Measurements from ENCODE around the gene BHMT. TPM values are rescaled to one million over a fixed set of nuclear protein-coding genes. Genes with fewer than 3 reads are reported as not detected.

Gene BHMT
- total and polyA plus RNA-seq, 11 donors: not detected

- WGBS, 4 donors: 89 to 93% (median 91%) methylated on average over 5 of the region's 5 CpGs
- no peaks in the 10 kb centered on the region for H3K36me3 ChIP-seq
- ATAC-seq (no peak), DNase-seq (no peak)
- no peak overlapping the region for H3K27ac ChIP-seq
- no peak for TF ChIP-seq POLR2A (IDR thresholded peaks at IDR 0.05)
- TF ChIP-seq, protein P1, sequence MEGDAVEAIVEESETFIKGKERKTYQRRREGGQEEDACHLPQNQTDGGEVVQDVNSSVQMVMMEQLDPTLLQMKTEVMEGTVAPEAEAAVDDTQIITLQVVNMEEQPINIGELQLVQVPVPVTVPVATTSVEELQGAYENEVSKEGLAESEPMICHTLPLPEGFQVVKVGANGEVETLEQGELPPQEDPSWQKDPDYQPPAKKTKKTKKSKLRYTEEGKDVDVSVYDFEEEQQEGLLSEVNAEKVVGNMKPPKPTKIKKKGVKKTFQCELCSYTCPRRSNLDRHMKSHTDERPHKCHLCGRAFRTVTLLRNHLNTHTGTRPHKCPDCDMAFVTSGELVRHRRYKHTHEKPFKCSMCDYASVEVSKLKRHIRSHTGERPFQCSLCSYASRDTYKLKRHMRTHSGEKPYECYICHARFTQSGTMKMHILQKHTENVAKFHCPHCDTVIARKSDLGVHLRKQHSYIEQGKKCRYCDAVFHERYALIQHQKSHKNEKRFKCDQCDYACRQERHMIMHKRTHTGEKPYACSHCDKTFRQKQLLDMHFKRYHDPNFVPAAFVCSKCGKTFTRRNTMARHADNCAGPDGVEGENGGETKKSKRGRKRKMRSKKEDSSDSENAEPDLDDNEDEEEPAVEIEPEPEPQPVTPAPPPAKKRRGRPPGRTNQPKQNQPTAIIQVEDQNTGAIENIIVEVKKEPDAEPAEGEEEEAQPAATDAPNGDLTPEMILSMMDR (IDR thresholded peaks at IDR 0.05): no peak
- no peaks in the 10 kb centered on the region for H3K27me3 ChIP-seq
- intact Hi-C loops (cut with DNase I): loop anchor here in 3 of 10 donors (10.0 kb wide), 3 partner anchors 329 to 949 kb away; no protein-coding TSS in a partner anchor
- peaks cover 0 to 12% (median 7%) of the 10 kb centered on the region in 12 donors for H3K4me1 ChIP-seq
- H3K9me3 ChIP-seq: peaks cover 0 to 9% (median 0%) of the 10 kb centered on the region in 12 donors
- no peak overlapping the region for H3K4me3 ChIP-seq
These were observed 24.4 kb downstream of the BHMT start for GRCh38 chr5:79135790-79136553.

DNA sequence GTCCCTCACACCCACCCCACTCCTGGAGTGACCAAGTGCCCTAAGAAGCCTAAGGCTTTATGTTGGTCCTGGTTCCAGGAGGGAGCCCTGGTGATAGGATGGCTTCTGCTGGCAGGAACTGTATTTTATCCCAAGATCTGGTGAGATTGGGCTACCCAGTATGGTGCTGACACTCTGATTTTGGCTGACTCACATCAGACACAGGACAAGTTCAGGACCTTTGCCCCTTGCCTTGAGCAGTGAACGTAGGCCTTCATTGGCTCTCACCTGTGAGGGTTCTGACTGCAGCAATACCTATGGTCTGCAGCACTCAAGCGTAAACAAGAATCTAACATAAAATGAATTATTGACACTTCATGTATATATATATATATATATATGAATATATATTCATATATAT lies 25.0 kb downstream of the BHMT start:
- Histone ChIP-seq H3K27me3 (no peaks in the 10 kb centered on the region), H3K9me3 (peaks cover 0 to 11% (median 0%) of the 10 kb centered on the region in 12 donors), H3K4me1 (peaks cover 0 to 12% (median 7%) of the 10 kb centered on the region in 12 donors), H3K4me3 (no peak overlapping the region), H3K27ac (no peak overlapping the region), H3K36me3 (no peaks in the 10 kb centered on the region)
- ATAC-seq (no peak), DNase-seq (no peak)
- WGBS, 4 donors: 68 to 100% (median 96%) methylated on average over 2 of the region's 2 CpGs
- intact Hi-C loops (cut with DNase I): loop anchor here in 3 of 10 donors (10.0 kb wide), 3 partner anchors 328 to 948 kb away; no protein-coding TSS in a partner anchor
- TF ChIP-seq, protein P1 (IDR thresholded peaks at IDR 0.05): no peak
- no peak for TF ChIP-seq POLR2A (IDR thresholded peaks at IDR 0.05)

DNA sequence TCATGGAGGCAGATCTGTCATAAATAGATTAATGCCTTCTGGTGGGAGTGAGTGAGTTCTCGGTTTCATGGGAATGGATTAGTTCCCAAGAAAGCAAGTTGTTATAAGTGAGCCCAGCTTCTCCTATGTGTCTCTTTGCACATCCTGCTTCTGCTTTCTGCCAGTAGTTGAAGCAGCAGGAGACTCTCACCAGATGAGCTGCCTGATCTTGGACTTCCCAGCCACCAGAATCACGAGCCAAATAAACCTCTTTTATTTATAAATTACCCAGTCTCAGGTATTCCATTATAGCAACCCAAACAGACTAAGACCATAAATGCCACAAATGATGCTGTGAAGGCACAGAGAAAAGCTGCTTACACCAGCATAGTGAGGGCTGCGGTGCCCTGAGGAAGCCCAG lies 28.9 kb downstream of the BHMT start:
- no peak for DNase-seq
- Histone ChIP-seq H3K4me3 (no peak overlapping the region), H3K27me3 (no peaks in the 10 kb centered on the region), H3K9me3 (peaks cover 0 to 11% (median 0%) of the 10 kb centered on the region in 12 donors), H3K36me3 (no peaks in the 10 kb centered on the region), H3K27ac (no peak overlapping the region), H3K4me1 (no peaks in the 10 kb centered on the region)
- TF ChIP-seq, protein P1 (IDR thresholded peaks at IDR 0.05): no peak
- no peak for TF ChIP-seq POLR2A (IDR thresholded peaks at IDR 0.05)
- WGBS, 4 donors: 76 to 90% (median 85%) methylated on average over 3 of the region's 3 CpGs
- no peak for ATAC-seq
- intact Hi-C loops (cut with DNase I): no loop called here

- Histone ChIP-seq H3K27me3 (no peaks in the 10 kb centered on the region), H3K4me1 (no peaks in the 10 kb centered on the region), H3K27ac (no peak overlapping the region), H3K4me3 (no peak overlapping the region), H3K36me3 (no peaks in the 10 kb centered on the region), H3K9me3 (peaks cover 0 to 11% (median 0%) of the 10 kb centered on the region in 12 donors)
- intact Hi-C loops (cut with DNase I): no loop called here
- DNase-seq (no peak), ATAC-seq (no peak)
- TF ChIP-seq POLR2A (IDR thresholded peaks at IDR 0.05): no peak
- TF ChIP-seq, protein P1 (IDR thresholded peaks at IDR 0.05): no peak
- 77 to 84% (median 80%) methylated on average over 6 of the region's 6 CpGs for WGBS, 4 donors
These were observed 32.2 kb downstream of the BHMT start for GRCh38 chr5:79143684-79144379.

Measured in heart left ventricle (tissue), 16 donors.